Loucy (cell line): ENCODE results near the gene RPL10.

Experiments used
- H2AFZ ChIP-seq: fragments of 200-600 bp; sonication (generic); 2 replicates; pipeline ENCODE4 v1.6.0; 2016; ENCODE audit warnings: antibody characterized with exemption, mild to moderate bottlenecking, low read length, moderate library complexity
- H3F3A ChIP-seq: fragments of 200-600 bp; 2 replicates; pipeline ENCODE4 v1.6.0; 2016; ENCODE audit warnings: antibody characterized with exemption, low read depth, mild to moderate bottlenecking
- H3K27me3 ChIP-seq: fragments of 200-600 bp; sonication (generic); 2 replicates; pipeline ENCODE4 v1.6.1; 2014; ENCODE audit warnings: low read length, mild to moderate bottlenecking; ENCODE audit not compliant: insufficient read depth, poor library complexity, severe bottlenecking
- H3K36me3 ChIP-seq: fragments of 200-600 bp; sonication (generic); 2 replicates; pipeline ENCODE4 v1.6.1; 2016; ENCODE audit warnings: low read length; ENCODE audit not compliant: insufficient read depth
- H3K4me1 ChIP-seq: fragments of 200-600 bp; sonication (generic); 2 replicates; pipeline ENCODE4 v1.5.1; 2014; ENCODE audit warnings: low read length, mild to moderate bottlenecking; ENCODE audit not compliant: insufficient read depth, poor library complexity, severe bottlenecking
- H3K4me2 ChIP-seq: fragments of 200-600 bp; sonication (generic); 2 replicates; pipeline ENCODE4 v1.6.0; 2014; ENCODE audit warnings: antibody characterized with exemption, low read length, low read depth, mild to moderate bottlenecking; ENCODE audit not compliant: poor library complexity, severe bottlenecking
- H3K4me3 ChIP-seq: fragments of 200-600 bp; sonication (generic); 2 replicates; pipeline ENCODE4 v1.5.1; 2014; ENCODE audit warnings: low read length, mild to moderate bottlenecking, mixed read lengths; ENCODE audit not compliant: poor library complexity, severe bottlenecking
- H3K79me2 ChIP-seq: fragments of 200-600 bp; sonication (generic); 2 replicates; pipeline ENCODE4 v1.6.1; 2014; ENCODE audit warnings: low read length; ENCODE audit not compliant: insufficient read depth
- H3K9ac ChIP-seq: fragments of 200-600 bp; sonication (generic); 2 replicates; pipeline ENCODE4 v1.6.0; 2014; ENCODE audit warnings: mild to moderate bottlenecking, low read depth, low read length, moderate library complexity; ENCODE audit not compliant: poor library complexity, severe bottlenecking
- H3K9me2 ChIP-seq: fragments of 200-600 bp; sonication (generic); replicated peaks from 2 replicates; pipeline ENCODE4 v1.6.1; 2016; ENCODE audit warnings: low read depth, low read length, mixed read lengths
- H3K9me3 ChIP-seq: fragments of 200-600 bp; sonication (generic); 2 replicates; pipeline ENCODE4 v1.6.1; 2014; ENCODE audit warnings: mild to moderate bottlenecking, antibody characterized with exemption, low read length, low read depth; ENCODE audit not compliant: insufficient read depth
- H4K20me1 ChIP-seq: fragments of 200-600 bp; sonication (generic); 2 replicates; pipeline ENCODE4 v1.6.0; 2014; ENCODE audit warnings: antibody characterized with exemption, low read length, mild to moderate bottlenecking; ENCODE audit not compliant: insufficient read depth, poor library complexity, severe bottlenecking
- CTCF ChIP-seq: fragments of 200-600 bp; sonication (generic); conservative IDR thresholded peaks from 2 replicates; pipeline ENCODE4 v1.5.1; 2014; ENCODE audit warnings: mild to moderate bottlenecking, antibody characterized with exemption, low read length
- EZH2phosphoT487 ChIP-seq: fragments of 200-600 bp; IDR thresholded peaks from 2 replicates; pipeline ENCODE4 v1.6.1; 2018; ENCODE audit warnings: antibody characterized with exemption, mild to moderate bottlenecking, moderate library complexity, borderline replicate concordance

RPL10 gene

GRCh38 chrX:154408659-154409221, 10.6 kb downstream of the RPL10 start:
- peaks cover 8% of the 10 kb centered on the region; the same call in 1 of the 2 replicates for H3K79me2 ChIP-seq
- H3F3A ChIP-seq = no peaks in the 10 kb centered on the region
- H3K36me3 ChIP-seq = no peaks in the 10 kb centered on the region
- no peak for TF ChIP-seq EZH2phosphoT487
- no peak for TF ChIP-seq CTCF
- no peaks in the 10 kb centered on the region for H3K27me3 ChIP-seq
- no peak overlapping the region for H3K9ac ChIP-seq
- H3K4me3 ChIP-seq = no peak overlapping the region
- H3K4me1 ChIP-seq = no peaks in the 10 kb centered on the region
- H3K9me2 ChIP-seq = no peaks in the 10 kb centered on the region
- H2AFZ ChIP-seq = no peak overlapping the region
- no peaks in the 10 kb centered on the region for H4K20me1 ChIP-seq
- H3K9me3 ChIP-seq = no peaks in the 10 kb centered on the region
- H3K4me2 ChIP-seq = no peak overlapping the region

- no peak for TF ChIP-seq CTCF
- TF ChIP-seq EZH2phosphoT487 = no peak
- Histone ChIP-seq H3K27me3 (no peaks in the 10 kb centered on the region), H3K79me2 (peaks cover 8% of the 10 kb centered on the region; the same call in 1 of the 2 replicates), H3K36me3 (no peaks in the 10 kb centered on the region), H4K20me1 (no peaks in the 10 kb centered on the region), H3K4me3 (no peak within 1 kb of the TSS), H3K9me2 (no peaks in the 10 kb centered on the region), H3K9me3 (no peaks in the 10 kb centered on the region), H3F3A (no peaks in the 10 kb centered on the region), H3K4me2 (no peak within 1 kb of the TSS), H3K4me1 (no peaks in the 10 kb centered on the region), H2AFZ (no peak within 1 kb of the TSS), H3K9ac (no peak within 1 kb of the TSS)
Observed at GRCh38 chrX:154409222-154409871, 11.2 kb downstream of the RPL10 start, which contains the start of gene DNASE1L1. Gene DNASE1L1 (minus strand): TSS chrX:154409254. CDS start chrX:154405568, 3,686 bp downstream.

- H4K20me1 ChIP-seq = no peaks in the 10 kb centered on the region
- H3K9ac ChIP-seq = peak overlapping the region; percentile 93
- no peaks in the 10 kb centered on the region for H3K36me3 ChIP-seq
- peaks cover 8% of the 10 kb centered on the region; the same call in 1 of the 2 replicates for H3K79me2 ChIP-seq
- peak overlapping the region; percentile 75; the same call in 1 of the 2 replicates for H2AFZ ChIP-seq
- H3K4me3 ChIP-seq = peak overlapping the region; percentile 92
- no peaks in the 10 kb centered on the region for H3F3A ChIP-seq
- H3K27me3 ChIP-seq = no peaks in the 10 kb centered on the region
- no peaks in the 10 kb centered on the region for H3K9me2 ChIP-seq
- H3K4me2 ChIP-seq = peak overlapping the region; percentile 84
- no peaks in the 10 kb centered on the region for H3K4me1 ChIP-seq
- TF ChIP-seq EZH2phosphoT487 (no peak), CTCF (no peak)
- no peaks in the 10 kb centered on the region for H3K9me3 ChIP-seq
Observed at GRCh38 chrX:154411981-154412340, 13.8 kb downstream of the RPL10 start.
